ENCODE measurements around the gene PLCG1.

- TF ChIP-seq EZH2 (IDR thresholded peaks at IDR 0.05; ENCODE audit: low read depth, low read length, severe bottlenecking), result no peak
- no peak for TF ChIP-seq POLR2A (IDR thresholded peaks at IDR 0.05; ENCODE audit: control extremely low read depth in 1 of 2, low read depth in 2 of 2, low read length in 2 of 2)
- no peak for TF ChIP-seq POLR2AphosphoS5 (IDR thresholded peaks at IDR 0.05; ENCODE audit: low read depth, low read length)
- TF ChIP-seq RFX5 (IDR thresholded peaks at IDR 0.05; ENCODE audit: borderline replicate concordance, low read depth, low read length), result no peak
- TF ChIP-seq, protein P1, sequence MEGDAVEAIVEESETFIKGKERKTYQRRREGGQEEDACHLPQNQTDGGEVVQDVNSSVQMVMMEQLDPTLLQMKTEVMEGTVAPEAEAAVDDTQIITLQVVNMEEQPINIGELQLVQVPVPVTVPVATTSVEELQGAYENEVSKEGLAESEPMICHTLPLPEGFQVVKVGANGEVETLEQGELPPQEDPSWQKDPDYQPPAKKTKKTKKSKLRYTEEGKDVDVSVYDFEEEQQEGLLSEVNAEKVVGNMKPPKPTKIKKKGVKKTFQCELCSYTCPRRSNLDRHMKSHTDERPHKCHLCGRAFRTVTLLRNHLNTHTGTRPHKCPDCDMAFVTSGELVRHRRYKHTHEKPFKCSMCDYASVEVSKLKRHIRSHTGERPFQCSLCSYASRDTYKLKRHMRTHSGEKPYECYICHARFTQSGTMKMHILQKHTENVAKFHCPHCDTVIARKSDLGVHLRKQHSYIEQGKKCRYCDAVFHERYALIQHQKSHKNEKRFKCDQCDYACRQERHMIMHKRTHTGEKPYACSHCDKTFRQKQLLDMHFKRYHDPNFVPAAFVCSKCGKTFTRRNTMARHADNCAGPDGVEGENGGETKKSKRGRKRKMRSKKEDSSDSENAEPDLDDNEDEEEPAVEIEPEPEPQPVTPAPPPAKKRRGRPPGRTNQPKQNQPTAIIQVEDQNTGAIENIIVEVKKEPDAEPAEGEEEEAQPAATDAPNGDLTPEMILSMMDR (IDR thresholded peaks at IDR 0.05; ENCODE audit: control extremely low read depth in 1 of 3, insufficient read depth in 1 of 3, low read depth in 1 of 3, low read length in 3 of 3), result no peak
- TF ChIP-seq YY1 (IDR thresholded peaks at IDR 0.05; ENCODE audit: low read depth, low read length), result no peak
- TF ChIP-seq, protein P2, sequence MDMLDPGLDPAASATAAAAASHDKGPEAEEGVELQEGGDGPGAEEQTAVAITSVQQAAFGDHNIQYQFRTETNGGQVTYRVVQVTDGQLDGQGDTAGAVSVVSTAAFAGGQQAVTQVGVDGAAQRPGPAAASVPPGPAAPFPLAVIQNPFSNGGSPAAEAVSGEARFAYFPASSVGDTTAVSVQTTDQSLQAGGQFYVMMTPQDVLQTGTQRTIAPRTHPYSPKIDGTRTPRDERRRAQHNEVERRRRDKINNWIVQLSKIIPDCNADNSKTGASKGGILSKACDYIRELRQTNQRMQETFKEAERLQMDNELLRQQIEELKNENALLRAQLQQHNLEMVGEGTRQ (IDR thresholded peaks at IDR 0.05; ENCODE audit: low read length), result no peak
- no peak for TF ChIP-seq KDM5A (IDR thresholded peaks at IDR 0.05; ENCODE audit: low read length)
- no peak for TF ChIP-seq NANOG (IDR thresholded peaks at IDR 0.05; ENCODE audit: insufficient read depth, low read depth, low read length, poor library complexity, severe bottlenecking)
- TF ChIP-seq MAFK (IDR thresholded peaks at IDR 0.05; ENCODE audit: low read depth, low read length), result no peak
- no peak for TF ChIP-seq CHD2 (IDR thresholded peaks at IDR 0.05; ENCODE audit: low read length)
- TF ChIP-seq GTF2F1 (IDR thresholded peaks at IDR 0.05; ENCODE audit: borderline replicate concordance, low read depth, low read length), result no peak
- TF ChIP-seq HDAC6 (IDR thresholded peaks at IDR 0.05; ENCODE audit: low read depth, low read length), result no peak
- no peak for TF ChIP-seq EP300 (IDR thresholded peaks at IDR 0.05; ENCODE audit: borderline replicate concordance in 1 of 2, low read depth in 2 of 2, low read length in 2 of 2)
Observed at GRCh38 chr20:41162396-41162795, 25.1 kb downstream of the PLCG1 start.
